HG03432 (cell line): ENCODE measurements around the gene KRT13.
"Not testable (repeated sequence)": the region's sequence is repeated elsewhere in the genome, so short reads cannot be mapped to it uniquely, and the experiment has no call there.

Source experiments
- ATAC-seq: cut with Tn5 transposase; IDR thresholded peaks from one replicate; pipeline ENCODE4 v1.9.1; 2021; ENCODE audit warnings: mild to moderate bottlenecking, moderate library complexity; ENCODE audit not compliant: unreplicated experiment

The KRT13 gene

DNA sequence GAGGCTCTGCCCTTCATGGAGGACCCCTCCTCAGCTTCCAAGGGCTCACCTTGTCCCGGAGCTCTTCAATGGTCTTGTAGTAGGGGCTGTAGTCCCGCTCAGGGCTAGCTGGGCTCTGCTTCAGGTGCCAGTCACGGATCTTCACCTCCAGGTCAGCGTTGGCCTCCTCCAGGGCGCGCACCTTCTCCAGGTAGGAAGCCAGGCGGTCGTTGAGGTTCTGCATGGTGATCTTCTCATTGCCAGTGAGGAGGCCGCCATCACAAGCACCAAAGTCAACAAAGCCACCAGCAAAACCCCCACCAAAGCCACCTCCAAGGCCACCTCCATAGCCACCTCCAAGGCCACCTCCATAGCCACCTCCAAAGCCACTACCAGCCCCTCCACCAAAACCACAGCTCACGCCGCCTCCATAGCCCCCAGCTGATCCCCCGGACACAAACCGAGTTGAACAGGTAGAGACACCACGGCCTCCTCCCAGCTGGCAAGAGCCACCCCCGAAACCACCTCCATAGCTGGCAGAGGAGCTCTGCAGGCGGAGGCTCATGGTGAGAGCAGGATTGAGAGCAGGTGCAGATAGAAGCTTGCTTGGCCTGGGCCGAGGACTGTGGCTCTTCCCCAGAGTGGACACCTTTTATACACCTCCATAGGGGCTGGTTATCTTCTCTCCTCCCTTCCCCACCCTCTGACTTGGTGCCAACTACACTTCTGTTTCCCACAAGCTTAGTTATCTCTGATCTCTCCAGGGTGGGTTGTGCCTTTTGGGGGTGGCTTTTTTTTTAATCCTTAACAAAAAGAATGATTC lies at the start of gene KRT13:
Gene KRT13 (minus strand): TSS at position 606 of the 802 bp plus-strand sequence. CDS start 62 bp downstream, at position 544.
- ATAC-seq, result no peak

DNA sequence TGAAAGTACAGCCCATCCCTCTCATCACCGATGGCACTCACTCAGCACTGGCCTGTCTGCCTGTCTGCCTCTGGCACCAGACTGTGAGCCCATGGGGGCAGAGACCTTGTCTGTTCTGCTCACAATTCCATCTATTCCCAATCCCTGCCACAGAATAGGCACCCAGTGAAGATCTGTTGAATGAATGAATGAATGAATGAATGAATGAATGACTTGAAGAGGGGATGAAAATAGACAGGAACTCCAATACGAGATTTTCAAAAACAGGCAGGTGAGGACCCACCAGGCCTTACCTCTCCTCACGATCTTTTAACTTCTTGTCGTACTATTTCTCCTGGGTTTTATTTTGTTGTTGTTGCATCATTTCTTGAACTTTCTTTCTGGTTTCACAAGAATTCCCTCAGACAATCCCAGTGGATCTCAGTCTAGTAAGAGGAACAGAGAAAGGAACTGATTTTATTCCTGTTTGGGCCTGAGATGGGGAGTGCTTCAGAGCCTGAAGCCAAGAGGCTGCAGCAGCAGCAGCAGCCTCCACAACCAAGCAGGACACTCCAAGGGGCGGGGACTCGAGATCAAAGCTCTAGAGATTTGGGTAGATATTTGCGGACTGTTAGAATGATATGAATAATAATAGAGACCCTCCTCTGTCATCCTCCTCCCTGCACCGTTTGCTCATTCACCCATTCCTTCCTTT lies 48.7 kb upstream of the KRT13 start:
- no peak for ATAC-seq

DNA sequence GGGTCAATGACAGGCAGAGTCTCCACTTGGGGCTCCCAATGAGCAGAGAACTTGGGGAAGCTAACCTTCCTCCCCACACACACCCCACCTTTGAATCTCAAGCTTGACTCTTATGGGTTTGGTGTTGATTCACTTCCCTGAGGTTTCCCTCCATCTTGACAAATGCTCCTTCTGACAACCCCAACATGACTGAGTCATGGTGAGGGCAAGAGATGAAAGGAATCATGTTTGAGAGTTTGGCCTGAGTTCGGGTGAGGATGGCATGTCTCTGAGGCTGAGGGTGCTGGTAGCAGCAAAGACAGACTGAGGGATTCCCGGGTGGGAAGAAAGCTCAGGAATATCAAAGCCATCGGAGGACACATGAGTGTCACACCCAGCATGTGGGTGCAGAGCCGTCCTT lies 47.8 kb upstream of the KRT13 start:
- no peak for ATAC-seq

DNA sequence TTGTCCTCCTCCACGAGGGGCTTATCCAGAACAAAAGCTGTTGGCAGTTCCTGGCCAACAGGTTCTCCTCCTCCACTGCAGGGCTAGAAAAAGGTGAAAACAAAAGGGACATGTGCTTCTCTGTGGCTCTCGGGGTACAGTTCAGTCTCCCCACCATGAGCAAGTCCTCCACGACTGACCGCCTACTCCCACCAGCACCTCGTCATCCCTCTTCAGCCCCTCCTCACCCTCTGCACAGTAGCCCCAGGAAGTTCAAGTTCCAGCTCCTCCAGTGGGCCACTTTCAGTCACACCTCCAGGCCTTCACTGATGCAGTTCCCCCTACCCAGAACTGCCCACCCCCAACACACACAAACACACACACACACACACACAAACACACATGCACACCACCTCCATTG lies 47.0 kb upstream of the KRT13 start:
- ATAC-seq, result no peak

DNA sequence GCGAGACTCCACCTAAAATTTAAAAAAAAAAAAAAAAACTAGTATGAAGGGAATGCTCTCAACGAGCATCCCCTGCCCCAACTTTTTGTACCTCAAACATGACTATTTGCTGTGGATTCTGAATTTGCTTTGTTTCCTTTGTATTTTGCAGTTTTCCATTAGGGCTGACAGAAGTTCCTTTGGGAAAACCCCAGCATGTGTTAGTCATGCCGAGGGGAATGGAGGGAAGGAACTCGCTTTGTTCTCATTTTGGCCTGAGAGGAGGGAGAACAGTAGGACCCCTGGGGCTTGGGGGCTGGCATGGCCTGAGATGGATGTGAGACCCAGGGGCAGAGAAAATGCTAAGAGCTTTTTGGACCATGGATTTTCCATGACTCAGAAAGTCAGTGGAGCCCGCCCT lies 46.0 kb upstream of the KRT13 start:
- ATAC-seq, result no peak

DNA sequence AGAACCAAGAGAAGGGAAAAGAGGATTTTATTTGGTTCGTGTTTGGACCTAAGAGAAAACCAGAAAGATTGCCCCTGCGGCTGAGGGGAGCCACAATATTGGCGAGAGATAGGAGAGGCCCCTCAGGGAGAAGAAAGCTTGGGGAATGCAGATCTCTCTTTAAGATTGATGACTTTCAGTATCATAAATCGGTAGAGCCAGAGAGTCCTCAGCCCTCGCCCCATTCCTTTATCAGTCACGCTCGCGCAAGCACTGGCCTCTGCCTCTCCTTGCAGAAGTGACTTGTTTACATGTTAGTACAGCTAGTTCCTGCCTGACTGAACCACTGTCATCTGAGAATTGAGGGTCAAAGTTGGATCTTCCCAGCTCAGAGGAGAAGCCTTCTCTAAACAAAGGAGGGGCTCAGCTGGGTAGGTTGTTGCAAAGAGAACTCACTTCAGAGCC lies 44.2 kb upstream of the KRT13 start:
- no peak for ATAC-seq

DNA sequence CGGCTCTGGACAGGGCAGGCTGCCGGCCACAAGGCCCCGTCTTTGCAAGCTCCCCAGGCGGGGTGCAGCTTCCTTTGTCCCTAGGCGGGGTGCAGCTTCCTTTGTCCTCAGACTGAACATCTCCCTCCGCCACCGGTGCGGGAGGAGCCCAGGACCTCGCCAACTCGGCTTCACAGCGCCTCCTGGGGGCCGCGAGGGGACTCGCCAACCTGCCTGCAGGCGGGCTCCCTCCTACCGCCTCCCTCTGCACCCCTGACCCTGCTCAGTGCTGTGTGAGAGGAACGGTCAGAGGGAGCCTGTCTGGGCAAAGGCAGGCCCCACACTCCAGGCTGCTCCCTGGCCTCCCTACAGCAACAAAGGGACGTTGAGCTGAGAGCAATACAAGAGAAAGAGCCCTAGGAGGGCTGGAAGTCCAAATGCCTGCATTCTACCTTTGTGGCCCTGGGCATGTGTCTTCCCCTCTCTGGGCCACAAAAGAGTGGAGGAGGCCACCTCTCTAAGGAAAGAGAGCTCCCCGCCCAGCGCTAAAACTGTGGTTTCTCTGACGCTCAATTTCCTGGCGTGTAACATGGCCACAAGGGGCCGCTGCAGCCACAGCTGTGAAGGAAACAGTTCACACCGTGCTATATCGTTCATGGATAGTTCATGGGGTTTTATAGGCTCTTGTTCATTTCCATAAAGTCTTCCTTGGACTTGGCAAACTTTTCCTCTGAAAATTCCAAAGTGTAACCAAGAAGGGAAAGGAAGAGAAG lies 43.6 kb upstream of the KRT13 start:
- peak; percentile 77 for ATAC-seq

DNA sequence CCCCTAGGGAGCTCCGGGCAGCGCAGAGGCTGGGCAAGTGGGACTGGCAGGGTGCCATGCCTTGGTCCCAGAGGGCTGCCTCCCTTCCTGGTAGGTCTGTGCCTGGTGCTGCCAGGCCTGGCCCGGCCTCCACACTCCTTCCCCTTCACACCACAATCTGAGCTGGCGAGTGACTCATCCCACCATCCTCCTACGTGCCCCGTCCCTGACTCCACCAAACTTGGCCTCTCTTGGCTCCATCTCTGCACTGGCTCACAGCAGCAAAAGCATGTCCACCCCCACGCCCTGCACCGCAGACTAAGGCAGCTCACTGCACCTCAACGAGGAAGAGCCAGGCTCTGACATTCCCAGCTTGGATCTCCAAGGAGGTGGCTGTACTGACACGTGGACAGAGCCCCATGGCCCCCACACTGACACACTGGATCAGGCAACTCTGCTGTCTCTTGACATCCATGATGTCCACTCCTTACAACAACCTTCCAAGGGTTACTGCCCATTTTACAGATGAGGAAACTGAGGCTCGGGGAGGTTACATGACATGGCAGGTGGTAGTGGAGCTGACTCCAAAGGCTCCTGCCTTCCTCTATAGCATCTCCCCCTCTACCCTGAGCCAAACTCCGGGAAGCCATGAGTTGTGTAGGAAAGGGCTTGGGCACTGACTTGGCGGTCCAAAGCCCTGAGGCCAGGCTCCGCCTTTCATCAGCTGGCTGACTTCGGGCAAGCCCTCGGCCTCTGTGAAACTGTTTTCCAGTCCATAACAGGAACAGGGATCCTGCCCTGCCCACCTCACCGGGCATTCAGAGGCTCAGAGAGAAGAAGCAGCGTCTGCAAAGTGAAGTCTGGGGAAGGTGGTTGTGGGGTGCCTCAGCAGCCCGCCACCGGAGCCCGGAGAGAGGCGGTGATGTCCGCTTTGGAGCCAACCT lies 42.8 kb upstream of the KRT13 start:
- ATAC-seq, result peak; percentile 20

DNA sequence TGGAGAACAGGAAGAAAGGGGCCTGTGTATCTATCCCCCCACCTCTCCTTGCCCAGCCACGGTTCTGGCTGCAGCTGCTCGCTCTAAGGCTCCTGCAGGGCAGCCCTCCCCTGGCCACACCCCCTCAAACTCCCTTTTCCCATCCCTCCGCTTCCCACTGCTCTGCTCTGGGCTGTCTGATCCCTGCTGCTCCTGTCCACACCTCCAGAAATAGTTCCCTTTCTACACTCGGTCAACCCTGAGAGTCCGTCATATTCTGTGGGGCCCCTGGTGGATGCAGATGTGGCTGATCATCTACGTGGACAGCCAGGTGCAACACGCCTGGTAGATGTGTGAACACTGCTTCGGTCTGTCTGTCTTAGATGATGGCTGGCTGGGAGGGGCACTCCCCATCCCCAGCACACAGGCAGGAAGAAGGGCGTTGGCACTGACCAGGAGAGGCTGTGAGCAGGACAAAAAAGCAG lies 42.0 kb upstream of the KRT13 start:
- no peak for ATAC-seq

DNA sequence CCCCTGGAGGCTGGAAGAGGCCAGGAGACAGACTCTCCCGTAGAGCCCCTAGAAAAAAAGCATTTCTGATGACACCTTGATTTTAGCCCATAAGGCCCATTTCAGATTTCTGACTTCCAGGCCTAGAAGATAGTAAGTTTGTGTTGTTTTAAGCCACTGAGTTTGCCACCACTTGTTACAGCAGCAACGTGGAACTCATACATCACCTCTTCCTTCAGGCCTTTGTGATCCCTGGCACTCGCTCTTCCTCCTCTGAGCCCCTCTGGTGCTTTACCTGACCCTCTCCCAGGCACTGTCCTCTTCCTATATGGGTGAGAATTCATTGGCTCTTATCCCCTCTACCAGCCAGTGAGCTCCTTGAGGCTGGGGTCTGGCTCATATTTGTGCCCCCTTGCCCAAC lies 41.4 kb upstream of the KRT13 start:
- ATAC-seq, result no peak

DNA sequence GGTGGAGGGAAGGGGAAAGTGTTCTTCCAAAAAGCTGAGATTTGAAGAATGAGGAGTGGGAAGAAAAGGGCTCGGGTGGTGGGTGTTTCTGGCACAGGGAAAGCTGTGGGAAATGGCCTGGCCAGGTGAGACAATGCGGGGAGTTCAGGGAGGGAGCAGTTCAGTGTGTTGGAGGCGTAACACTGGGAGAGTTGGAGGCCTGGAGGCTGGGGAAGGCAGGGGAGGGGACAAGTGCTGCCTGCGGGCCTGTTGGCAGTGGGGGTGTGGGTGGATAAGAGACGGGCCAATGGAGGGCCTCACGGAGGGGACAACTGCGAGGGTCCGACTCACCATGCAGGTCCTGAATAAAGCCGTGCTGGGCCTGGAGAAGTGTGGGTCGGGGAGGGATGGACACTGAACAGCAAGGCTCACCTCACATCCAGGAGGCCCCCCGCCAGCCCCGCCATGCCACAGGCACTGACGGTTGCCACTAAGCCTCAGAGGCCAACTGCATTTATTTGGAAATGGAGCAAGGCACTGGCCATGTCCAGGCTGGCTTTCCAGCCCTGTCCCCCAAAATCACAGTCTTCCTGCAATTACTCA lies 40.5 kb upstream of the KRT13 start:
- ATAC-seq, result no peak

DNA sequence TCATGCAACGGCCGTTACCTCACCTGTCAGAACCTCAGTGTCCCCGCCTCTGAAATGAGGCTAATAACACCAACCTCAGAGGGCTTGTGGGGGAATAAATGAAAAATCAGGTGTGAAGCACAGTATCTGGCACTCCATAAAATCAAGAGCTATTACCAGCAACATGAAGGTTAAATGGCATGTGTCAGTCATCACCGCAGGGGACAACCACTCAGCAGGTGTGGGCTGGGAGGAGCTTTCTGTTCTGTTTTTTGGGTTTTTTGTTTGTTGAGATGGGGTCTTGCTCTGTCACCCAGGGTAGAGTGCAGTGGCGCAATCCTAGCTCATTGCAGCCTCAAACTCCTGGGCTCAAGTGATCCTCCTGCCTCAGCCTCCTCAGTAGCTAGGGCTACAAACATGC lies 39.5 kb upstream of the KRT13 start:
- ATAC-seq, result no peak

DNA sequence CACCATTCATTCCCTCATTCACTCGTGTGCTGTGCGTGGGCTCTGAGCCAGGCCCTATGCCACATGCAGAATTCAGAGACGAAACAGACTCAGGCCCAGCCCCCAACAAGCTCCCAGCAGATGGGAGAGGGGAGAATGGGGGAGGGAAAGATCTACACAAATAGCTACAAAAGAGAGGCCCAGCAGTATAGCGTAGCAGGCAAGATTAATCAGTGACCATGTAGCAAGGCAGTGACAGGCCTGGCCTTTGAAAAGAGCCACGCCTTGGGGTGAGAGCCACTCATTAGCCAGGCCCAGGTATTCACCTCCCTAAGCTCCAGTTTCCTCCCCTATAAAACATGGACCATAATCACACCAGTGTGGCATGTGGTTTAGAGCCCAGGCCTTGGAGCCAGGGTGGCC lies 39.1 kb upstream of the KRT13 start:
- no peak for ATAC-seq

DNA sequence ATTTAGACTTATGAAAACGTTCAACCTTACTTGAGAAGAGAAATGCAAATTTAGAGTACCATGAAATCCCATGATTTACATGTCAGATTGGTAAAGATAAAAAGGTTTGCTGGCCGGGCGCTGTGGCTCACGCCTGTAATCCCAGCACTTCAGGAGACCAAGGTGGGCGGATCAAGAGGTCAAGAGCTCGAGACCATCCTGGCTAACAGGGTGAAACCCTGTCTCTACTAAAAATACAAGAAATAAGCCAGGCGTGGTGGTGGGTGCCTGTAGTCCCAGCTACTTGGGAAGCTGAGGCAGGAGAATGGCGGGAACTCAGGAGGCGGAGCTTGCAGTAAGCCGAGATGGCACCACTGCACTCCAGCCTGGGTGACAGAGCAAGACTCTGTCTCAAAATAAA lies 37.4 kb upstream of the KRT13 start:
- ATAC-seq, result not testable (repeated sequence)

DNA sequence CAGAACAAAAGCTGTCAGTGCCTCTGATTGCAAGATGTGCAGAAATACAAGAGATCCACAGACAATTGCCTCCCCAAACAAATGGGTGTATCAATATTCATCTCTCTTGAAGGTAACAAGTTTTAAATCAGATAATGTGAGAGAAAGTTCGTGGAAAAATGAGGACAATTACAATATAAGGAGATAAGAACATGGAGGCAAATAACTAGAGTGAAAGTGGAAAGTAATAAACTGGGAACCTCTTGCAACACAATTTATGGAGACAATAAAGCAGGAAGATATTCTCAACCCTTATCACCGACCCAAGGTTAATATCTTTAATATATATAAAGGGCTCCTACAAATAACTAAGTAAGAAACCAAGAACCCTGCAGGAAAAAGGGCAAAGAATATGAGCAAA lies 36.9 kb upstream of the KRT13 start:
- ATAC-seq, result no peak

DNA sequence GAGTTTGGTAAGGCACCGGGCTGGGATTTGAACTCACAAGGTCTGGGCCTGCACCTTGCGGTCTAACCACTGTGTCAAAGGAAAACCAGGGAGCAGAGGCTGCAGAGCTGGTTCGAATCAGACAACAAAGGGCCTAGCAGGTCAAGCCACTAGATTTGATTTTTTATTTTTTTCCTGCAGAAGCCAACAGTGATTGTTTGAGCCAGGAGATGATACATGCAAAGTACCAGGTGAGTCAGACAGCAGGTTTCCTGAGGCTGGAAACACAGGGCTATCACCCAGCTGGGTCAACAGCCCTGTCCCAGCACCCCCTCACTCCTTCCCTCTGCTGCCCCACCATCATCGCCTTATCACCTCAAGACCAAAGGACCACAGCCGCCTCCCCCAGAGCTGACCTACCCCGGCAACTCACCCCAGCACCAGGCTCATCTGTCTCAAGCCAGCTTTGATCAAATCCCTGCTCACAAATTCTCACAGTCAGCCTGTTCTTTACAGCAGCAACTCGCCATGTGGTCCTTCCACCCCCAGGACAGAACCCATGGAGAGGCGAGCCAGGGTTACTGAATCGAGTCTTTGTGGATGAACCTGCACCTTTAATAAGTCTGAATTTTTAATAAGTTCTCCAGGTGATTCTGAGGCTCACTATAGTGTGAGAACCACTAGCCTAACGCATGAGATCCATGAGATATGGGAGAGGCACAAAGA lies 35.7 kb upstream of the KRT13 start:
- no peak for ATAC-seq

DNA sequence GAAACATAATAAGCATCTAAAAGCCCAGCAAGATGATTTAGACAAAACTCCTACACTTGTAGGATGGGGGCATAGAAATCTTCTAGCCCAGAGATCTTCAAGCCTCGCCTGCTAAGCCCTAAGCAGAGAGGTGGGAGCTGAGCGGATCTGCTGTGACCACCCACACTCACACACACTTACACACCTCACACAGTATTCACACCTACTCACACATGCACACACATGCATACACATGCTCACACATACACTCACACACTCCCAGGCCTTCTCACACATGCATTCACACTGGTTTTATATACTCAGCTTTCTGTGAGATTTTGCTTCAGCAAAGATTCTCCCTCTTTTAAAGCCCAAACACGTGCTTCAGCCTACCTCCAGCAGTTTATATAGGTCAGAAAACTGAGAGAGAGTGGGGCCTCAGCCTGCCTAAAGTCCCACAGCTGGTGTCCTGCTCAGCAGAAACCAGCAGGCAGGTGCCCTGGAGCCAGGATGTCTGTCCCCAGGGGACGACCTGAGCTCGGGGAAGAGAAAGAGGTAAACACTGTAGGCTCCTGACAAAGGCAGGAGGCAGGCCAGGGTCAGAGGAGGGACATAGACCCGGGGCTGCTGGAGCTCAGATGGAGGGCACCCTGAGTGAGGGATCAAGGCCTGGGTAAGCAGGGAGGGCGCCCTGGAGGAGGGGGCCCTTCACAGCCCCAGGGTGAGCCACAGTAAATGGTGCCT lies 34.7 kb upstream of the KRT13 start:
- no peak for ATAC-seq

DNA sequence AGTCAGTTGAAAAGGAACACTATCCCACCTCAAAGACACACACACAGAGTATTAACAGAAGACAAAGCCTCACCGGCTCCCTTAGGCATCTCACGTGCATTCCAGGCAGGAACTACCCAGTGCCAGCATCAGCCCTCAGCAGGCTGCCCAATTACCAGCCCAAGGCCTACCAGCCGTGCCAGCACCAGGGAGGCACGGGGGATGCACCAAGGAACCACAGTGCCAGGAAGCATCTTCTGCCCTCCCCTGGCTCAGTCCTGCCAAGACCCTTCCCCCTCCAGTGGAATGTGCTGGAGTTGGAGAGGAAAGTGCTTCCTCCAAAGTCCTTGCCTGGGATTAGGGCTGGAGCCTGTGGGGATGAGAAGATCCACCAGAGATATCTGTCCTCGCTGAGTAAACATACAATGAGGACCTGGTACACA lies 33.7 kb upstream of the KRT13 start:
- ATAC-seq, result no peak

DNA sequence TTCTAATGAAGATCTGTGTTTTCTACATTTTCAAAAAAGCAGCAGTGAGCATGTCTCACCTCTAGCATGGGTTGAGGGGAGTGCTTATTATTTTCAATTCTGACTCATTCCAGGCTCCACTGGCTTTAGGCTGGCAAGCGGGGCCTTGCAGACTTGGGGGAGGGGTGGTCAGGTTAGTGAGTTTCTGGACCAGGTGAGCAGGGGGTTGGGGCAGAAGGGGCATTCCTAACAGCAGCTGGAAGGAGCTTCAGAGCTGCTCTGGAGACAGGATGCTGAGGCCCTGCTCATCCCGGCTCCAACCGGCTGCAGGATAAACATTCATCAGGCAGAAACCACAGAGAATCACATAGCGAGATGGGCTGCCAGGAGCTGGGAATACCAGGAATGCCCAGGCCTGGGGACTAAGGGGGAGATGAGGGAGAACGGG lies 33.2 kb upstream of the KRT13 start:
- ATAC-seq, result no peak
